Hindlimb muscle (tissue), 1 donor: Measurements from ENCODE around the gene CLDN8. TPM values are rescaled to one million over a fixed set of nuclear protein-coding genes. Genes with fewer than 3 reads are reported as not detected.

Source experiments
- DNase-seq: peaks from one replicate; pipeline ENCODE4 v3.0.0-alpha.2; 2013
- polyA plus RNA-seq: library from polyadenylated mRNA; unstranded; fragments of 120-200 nt; gene quantifications from one replicate; pipeline ENCODE4 v1.2.1, GENCODE V29; 2013; ENCODE audit not compliant: insufficient read length

The CLDN8 gene
- polyA plus RNA-seq, 1 donor: not detected

DNA sequence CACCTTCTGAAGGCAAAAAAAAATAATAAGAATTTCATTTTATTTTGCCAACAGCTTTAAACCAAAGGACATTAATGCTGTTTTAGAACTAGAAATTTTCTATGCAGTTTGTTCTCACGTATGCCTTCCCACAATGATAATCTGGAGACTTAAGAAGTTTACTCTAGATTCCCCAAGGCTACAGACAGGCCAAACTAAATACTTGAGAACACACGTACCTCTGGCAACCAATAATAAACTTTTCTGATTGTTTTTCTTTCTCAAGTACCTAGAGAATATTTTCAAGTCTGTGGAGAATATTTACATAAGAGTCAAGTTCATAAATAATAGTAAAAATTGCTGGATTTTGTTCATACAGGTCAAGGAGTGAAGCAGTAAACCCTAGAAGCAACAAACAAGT, 15.9 kb downstream of the CLDN8 start:
- DNase-seq: no peak

DNA sequence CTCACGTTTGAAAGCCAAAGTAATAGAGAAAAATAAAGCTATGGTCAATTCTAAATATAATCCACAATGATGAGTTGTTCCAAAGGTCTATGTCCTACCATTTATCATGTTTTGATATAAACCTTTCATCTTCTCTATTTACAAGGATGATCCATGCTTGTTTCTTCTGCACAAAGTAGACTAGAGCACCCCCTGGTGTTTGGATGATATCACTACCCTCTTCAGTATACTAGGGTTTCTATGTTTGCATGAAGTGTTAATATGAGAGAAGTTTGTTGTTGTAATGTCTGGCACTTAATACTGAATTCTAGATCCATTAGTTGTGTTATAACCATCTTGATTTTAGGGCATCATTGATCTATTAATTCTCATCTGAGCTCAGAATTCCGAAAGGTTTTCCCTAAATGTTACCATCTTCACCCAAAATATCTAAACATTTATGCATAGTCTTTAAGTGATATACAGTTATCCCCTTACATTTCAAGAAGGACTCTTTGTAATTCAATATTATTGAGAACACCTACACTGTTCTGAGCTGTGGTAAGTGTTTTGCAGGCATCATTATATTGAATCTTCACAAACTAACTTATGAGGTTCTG, 21.1 kb downstream of the CLDN8 start:
- DNase-seq: no peak

DNA sequence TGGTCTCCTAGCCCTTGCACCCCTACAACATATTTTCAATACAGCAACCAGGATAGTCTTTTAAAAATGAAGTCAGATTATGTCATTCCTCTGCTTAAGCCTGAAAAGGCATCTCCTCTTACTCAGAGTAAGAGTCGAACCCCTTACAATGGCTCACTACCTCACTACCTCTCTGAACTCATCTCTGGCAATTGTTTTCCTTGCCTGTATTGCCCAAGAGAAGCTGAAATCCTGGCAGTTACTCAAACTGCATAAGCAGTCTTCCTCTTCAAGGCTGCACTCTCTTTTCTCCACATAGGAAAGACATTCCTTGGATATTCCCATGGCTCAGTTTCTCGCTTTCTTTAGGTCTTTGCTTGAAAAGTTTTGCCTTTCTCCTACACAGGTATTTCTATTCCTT, 22.7 kb downstream of the CLDN8 start:
- DNase-seq: no peak

DNA sequence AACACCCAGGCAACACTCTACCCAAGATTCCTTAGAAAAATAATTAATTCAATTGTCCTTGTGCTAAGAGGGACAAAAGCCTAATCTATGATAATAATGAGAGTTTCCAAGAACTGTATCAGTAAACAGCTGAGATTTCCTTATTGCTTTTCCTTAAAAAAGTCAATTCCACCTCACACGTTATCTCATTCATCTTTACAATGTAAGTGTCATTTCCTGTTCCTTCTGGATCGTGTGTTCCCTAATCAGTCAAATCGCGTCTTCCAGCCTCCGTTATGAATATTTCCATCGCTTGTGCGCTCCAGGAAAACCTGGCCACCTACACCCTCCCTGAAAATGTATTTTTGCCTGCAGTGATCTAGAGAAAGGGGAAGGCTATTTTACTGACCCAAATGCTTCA, 25.3 kb downstream of the CLDN8 start:
- DNase-seq: no peak

DNA sequence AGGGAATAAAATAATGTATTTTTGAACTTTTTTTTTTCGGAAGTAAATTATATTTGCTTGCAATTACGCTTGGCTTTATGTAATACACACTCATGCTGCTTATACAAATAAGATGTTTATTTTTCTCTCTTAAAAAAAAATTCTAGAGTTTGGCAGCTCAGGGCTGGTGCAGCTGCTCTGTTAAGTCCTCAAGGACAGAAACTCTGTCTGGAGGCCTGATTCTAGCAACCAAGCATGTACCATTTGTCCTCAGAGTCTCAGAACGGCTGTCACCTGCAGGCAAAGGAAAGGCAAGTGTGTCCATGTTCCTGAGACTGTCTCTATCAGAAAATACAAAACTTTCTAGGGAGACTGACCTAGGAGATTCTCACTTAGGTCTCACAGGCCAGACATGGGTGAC, 26.1 kb downstream of the CLDN8 start:
- no peak for DNase-seq

DNA sequence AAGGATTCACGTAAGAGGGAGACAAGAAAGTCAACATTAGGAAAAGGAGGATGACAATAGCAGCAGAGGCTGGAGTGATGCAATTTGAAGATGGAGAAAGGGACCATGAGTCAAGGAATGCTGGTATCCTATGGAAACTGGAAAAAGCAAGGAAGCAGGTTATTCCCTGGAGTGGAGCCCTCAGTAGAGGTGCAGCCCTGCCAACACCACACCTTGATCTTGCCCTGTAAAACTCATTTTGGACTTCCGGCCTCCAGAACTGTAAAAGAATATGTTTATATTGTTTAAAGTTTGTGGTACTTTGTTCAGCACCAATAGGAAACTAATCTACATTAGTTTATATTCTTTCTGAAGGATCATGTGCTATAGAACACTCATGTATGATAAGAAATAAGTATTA, 29.7 kb downstream of the CLDN8 start:
- no peak for DNase-seq

DNA sequence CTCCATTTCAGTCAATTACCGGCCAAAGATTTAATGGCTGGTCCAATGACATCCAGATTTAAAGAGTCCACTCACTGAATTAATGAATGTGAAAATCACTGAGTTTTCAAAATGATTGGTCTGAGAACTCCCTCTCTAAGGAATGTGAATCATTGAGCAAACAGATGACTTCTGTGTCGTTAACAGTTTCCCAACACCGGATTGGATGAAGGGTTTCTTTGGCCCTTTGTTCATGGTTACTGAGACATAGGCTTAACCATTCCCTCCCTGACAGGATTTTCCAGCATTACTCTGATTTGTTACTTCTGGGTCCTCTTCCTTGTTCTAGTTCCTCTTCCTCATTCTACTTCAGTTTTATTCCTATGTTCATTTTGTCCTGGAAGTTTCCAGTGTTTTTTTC, 47.8 kb downstream of the CLDN8 start:
- no peak for DNase-seq

DNA sequence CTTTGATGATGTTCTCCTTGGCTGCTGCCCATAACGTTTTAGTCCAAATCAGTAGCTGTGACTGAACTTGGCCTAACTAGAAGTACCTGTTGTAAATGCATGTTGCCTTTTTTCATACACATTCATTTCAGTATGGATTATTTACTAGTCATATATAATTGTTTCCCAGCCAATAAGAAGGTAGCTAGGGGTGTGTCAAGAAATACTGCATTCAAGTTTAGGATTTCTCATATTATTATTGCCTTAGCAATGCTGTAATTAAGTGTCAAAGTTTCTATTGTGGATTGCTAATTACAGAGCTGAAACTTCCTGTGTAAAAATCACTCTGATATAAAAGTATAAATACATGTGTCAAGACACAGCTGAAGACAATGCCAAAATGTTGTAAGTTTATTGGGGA, 49.2 kb downstream of the CLDN8 start, which contains the start of gene CLDN17:
Gene CLDN17, minus strand, starts transcription at position 101 of the 400 bp plus-strand sequence. CDS start 188 bp downstream, outside the sequence.
- DNase-seq: no peak

DNA sequence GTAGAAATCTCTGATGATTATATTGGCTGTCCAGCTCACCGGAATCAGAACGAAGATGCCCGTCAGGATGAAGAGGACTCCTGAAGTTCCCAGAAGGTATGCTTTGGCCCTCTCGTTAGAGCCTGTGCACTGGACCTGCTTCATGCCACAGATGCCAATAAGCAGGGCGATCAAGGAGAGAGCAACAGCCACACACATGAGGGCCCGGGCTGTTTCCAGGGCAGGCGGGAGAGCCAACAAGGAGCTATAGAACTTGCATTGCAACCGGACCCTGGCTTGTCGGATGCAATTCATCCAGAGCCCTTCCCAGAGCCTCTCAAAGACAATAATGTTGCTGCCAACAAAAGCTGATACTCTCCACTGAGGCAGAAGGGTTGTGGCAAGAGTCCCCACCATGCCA, 49.7 kb downstream of the CLDN8 start:
- DNase-seq: no peak

DNA sequence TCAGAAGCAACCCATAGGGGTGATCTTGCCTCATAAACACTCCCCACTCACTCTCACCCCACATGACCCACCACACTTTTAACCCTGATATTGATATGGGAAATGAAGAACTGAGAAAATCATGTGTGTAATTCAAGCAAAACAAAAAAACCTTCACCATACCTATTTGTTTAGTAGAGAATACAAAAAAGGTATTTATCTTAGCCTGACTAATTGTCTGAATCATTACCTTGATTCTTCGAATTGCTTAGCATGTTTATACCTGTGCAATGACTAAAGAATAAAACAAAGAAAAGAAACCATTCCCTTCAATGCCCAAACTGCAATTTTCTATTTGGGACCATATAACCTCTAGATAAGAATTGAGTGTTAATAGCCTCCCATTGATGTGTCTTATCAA, 51.1 kb downstream of the CLDN8 start:
- DNase-seq: no peak

Other genes with a start within 250 kb of the CLDN8 start
- gene CLDN17, start 49.3 kb downstream of the CLDN8 start, polyA plus RNA-seq: not detected
- gene KRTAP24-1, start 66.9 kb upstream of the CLDN8 start, polyA plus RNA-seq: not detected
- gene KRTAP25-1, start 73.4 kb upstream of the CLDN8 start, polyA plus RNA-seq: not detected
- gene KRTAP26-1, start 104.2 kb upstream of the CLDN8 start, polyA plus RNA-seq: not detected
- gene KRTAP27-1, start 121.6 kb upstream of the CLDN8 start, polyA plus RNA-seq: not detected
- not detected for gene KRTAP23-1, start 132.5 kb upstream of the CLDN8 start, polyA plus RNA-seq
- not detected for gene KRTAP13-2, start 156.2 kb upstream of the CLDN8 start, polyA plus RNA-seq
- gene KRTAP13-1, start 179.9 kb upstream of the CLDN8 start, polyA plus RNA-seq: not detected
- not detected for gene KRTAP13-3, start 209.8 kb upstream of the CLDN8 start, polyA plus RNA-seq
- not detected for gene KRTAP13-4, start 214.1 kb upstream of the CLDN8 start, polyA plus RNA-seq
- not detected for gene KRTAP15-1, start 224.2 kb upstream of the CLDN8 start, polyA plus RNA-seq